B cell (primary cell): ENCODE data around the gene PEX14. TPM values are rescaled to one million over a fixed set of nuclear protein-coding genes. Genes with fewer than 3 reads are reported as not detected.

Experiments
- ATAC-seq: fragments of 200-7000 bp; cut with Tn5 transposase; one replicate; pipeline ENCODE4 v1.10.0; 2021; ENCODE audit warnings: low read depth, mild to moderate bottlenecking, moderate number of reproducible peaks, moderate library complexity
- CTCF ChIA-PET: fragments of 350-600 bp; sonication (Branson Sonifier 250); formaldehyde crosslinking; loops from one replicate; lab custom pipeline; 2021; ENCODE audit warnings: antibody characterized with exemption, inconsistent platforms; lab: Charles Lee
- POLR2A ChIA-PET: fragments of 350-600 bp; sonication (Branson Sonifier 250); formaldehyde crosslinking; loops from one replicate; lab custom pipeline; 2021; ENCODE audit warnings: antibody characterized with exemption; lab: Charles Lee
- DNase-seq: peaks from one replicate; pipeline ENCODE4 v3.0.0; 2013
- H2AFZ ChIP-seq: 2 replicates; pipeline ENCODE4 v1.6.1; 2012; ENCODE audit warnings: mild to moderate bottlenecking, low read depth, low read length; ENCODE audit not compliant: insufficient read depth, poor library complexity, severe bottlenecking
- H3K27ac ChIP-seq, 2 donors: 1 replicate in 1 of 2; 2 replicates in 1 of 2; pipeline ENCODE4 v1.5.1; 2012 to 2013; ENCODE audit warnings: low read length in 2 of 2, mild to moderate bottlenecking in 2 of 2, moderate library complexity in 1 of 2
- H3K27me3 ChIP-seq, 4 experiments: fragments of 200-600 bp in 1 of 4; sonication (generic) in 1 of 4; replicated peaks in 1 of 4; 1 replicate in 2 of 4; 2 replicates in 2 of 4; pipeline versions ENCODE4 v1.6.1 to v1.7.0; 2013 to 2016; ENCODE audit warnings: low read length in 3 of 4, mild to moderate bottlenecking in 2 of 4, mixed read lengths in 1 of 4, moderate library complexity in 1 of 4; ENCODE audit not compliant: insufficient read depth in 4 of 4, control insufficient read depth in 3 of 4; ENCODE audit errors: control extremely low read depth in 1 of 4
- H3K36me3 ChIP-seq, 2 experiments: replicated peaks in 1 of 2; 1 replicate in 1 of 2; 2 replicates in 1 of 2; pipeline versions ENCODE4 v1.6.1 to v1.7.1; 2013; ENCODE audit warnings: low read length in 1 of 2; ENCODE audit not compliant: insufficient read depth in 2 of 2, control insufficient read depth in 1 of 2; ENCODE audit errors: control extremely low read depth in 1 of 2, extremely low read depth in 1 of 2
- H3K4me1 ChIP-seq, 2 donors: fragments of 200-600 bp in 1 of 2; sonication (generic) in 1 of 2; 1 replicate in 1 of 2; 2 replicates in 1 of 2; pipeline versions ENCODE4 v1.5.1 to v1.6.1; 2013 to 2017; ENCODE audit warnings: low read length in 2 of 2; ENCODE audit not compliant: control insufficient read depth in 2 of 2, insufficient read depth in 2 of 2
- H3K4me2 ChIP-seq: replicated peaks from 2 replicates; pipeline ENCODE3; 2012; ENCODE audit warnings: mild to moderate bottlenecking, low read depth, low read length; ENCODE audit not compliant: poor library complexity, severe bottlenecking
- H3K4me3 ChIP-seq, 5 experiments: fragments of 200-600 bp in 1 of 5; sonication (generic) in 1 of 5; 1 replicate in 3 of 5; 2 replicates in 2 of 5; pipeline versions ENCODE4 v1.5.1 to v1.7.0; 2011 to 2016; ENCODE audit warnings: low read length in 4 of 5, mild to moderate bottlenecking in 4 of 5, low read depth in 2 of 5, control low read depth in 1 of 5, moderate library complexity in 1 of 5; ENCODE audit not compliant: insufficient read depth in 1 of 5; ENCODE audit errors: control extremely low read depth in 1 of 5, extremely low read depth in 1 of 5
- H3K79me2 ChIP-seq: fragments of 200-600 bp; sonication (generic); one replicate; pipeline ENCODE4 v1.6.0; 2016; ENCODE audit warnings: low read length; ENCODE audit not compliant: control insufficient read depth, insufficient read depth
- H3K9ac ChIP-seq: fragments of 200-600 bp; sonication (generic); 2 replicates; pipeline ENCODE4 v1.6.1; 2017; ENCODE audit warnings: mild to moderate bottlenecking, low read length, moderate library complexity
- H3K9me3 ChIP-seq, 3 donors: one replicate each; pipeline versions ENCODE4 v1.6.1 to v1.7.1; 2013; ENCODE audit warnings: low read length in 2 of 3; ENCODE audit not compliant: control insufficient read depth in 2 of 3, insufficient read depth in 1 of 3; ENCODE audit errors: control extremely low read depth in 1 of 3
- H4K20me1 ChIP-seq: 2 replicates; pipeline ENCODE4 v1.6.0; 2012; ENCODE audit warnings: mild to moderate bottlenecking, low read length; ENCODE audit not compliant: insufficient read depth, control insufficient read depth, poor library complexity, severe bottlenecking
- H3K27ac Mint-ChIP-seq: one replicate; pipeline ENCODE4 v1.8.0; 2021; ENCODE audit warnings: mixed read lengths
- H3K27me3 Mint-ChIP-seq: one replicate; pipeline ENCODE4 v1.8.0; 2021; ENCODE audit warnings: mixed read lengths
- H3K4me1 Mint-ChIP-seq: one replicate; pipeline ENCODE4 v1.8.0; 2021; ENCODE audit warnings: mixed read lengths
- H3K4me3 Mint-ChIP-seq: one replicate; pipeline ENCODE4 v1.8.0; 2021; ENCODE audit warnings: mixed read lengths
- H3K9me3 Mint-ChIP-seq: one replicate; pipeline ENCODE4 v1.8.0; 2022; ENCODE audit warnings: mixed read lengths; ENCODE audit not compliant: insufficient read depth
- EZH2 ChIP-seq: IDR thresholded peaks from 2 replicates; pipeline ENCODE4 v1.6.1; 2012; ENCODE audit warnings: borderline replicate concordance, low read depth, mild to moderate bottlenecking, moderate library complexity, low read length; ENCODE audit not compliant: insufficient read depth, poor library complexity, severe bottlenecking
- WGBS: methylation state at CpG from one replicate; pipeline ENCODE4 v1.1.5; 2013; ENCODE audit warnings: missing lambda C conversion rate; ENCODE audit not compliant: insufficient coverage; 5-methylcytosine and 5-hydroxymethylcytosine counted together
- intact Hi-C: fragments of 100-400 bp; cut with micrococcal nuclease; formaldehyde crosslinking; loops from one replicate; pipeline ENCODE4 v1.10.0; 2022
- polyA plus RNA-seq: library from polyadenylated mRNA; depleted of rRNA; stranded (reverse); fragments of >200 nt; gene quantifications from 2 replicates; pipeline ENCODE4 v1.2.3, GENCODE V29; 2012
- total RNA-seq, 2 donors: library from RNA; stranded (reverse); fragments of 120-200 nt in 1 of 2; gene quantifications; 1 replicate in 1 of 2; 2 replicates in 1 of 2; pipeline versions ENCODE4 v1.2.3 to v1.2.4, GENCODE V29; 2013 to 2022
- TF ChIP-seq, protein P1 (sequence below): fragments of 200-600 bp; IDR thresholded peaks from one replicate; pipeline ENCODE4 v1.8.0; 2022; ENCODE audit warnings: antibody characterized with exemption, mild to moderate bottlenecking

Gene PEX14
- total and polyA plus RNA-seq, 2 donors (not counting 1 experiment from before 2014, with no cell fraction given), result 14.1 to 19.3 TPM

DNA sequence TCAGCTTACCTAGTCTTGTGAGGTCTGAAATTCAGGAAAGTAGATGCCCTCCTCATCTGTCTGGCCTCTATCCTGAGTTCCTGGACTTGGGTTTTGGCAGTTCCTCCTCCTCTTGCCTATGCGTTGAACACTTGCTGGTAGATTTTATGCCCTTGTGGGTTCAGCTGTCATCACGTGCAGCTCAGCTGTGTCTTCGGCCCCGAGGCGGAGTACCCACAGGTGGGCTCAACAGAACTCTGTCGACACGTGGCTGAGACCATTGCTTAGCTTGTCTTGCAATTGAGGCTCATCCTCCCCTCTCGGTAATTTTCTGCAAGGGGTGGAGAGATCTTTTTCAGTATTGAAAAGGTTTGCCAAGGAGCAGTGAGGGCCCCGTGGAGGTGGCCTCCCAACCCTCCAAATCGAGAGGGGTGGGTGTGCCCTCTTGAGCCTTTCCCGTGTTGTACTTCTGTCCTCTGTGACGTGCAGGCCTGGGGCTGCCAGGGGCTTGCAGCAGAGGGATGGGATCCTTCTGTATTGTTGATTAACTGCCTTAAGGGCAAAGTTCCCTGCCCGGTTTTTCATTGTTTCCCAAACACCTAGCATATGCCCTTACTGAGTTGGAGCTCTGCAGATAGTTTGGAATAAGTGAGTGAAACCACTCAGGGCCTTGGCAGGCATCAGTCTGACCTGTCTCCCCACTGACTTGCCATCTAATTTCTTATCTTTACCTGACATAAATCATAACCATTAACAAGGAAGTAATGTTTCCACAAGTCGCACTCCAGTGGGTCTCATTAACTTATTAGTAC lies 41.6 kb upstream of the PEX14 start:
- 61% methylated on average over 11 of the region's 14 CpGs for WGBS
- ChIA-PET CTCF (interaction anchor here (0.6 to 1.7 kb wide), 4 partner anchors 23 to 75 kb away, joined by 3 to 4 read pairs (median 3); no protein-coding TSS in a partner anchor), POLR2A (no interaction called here)
- Histone ChIP-seq H3K9ac (no peak overlapping the region), H3K9me3 (peaks cover 0 to 3% (median 0%) of the 10 kb centered on the region in 3 donors), H3K79me2 (peaks cover 10% of the 10 kb centered on the region), H3K27me3 (no peaks in the 10 kb centered on the region), H3K4me2 (no peak overlapping the region), H2AFZ (peak overlapping the region; percentile 22), H3K4me3 (no peak overlapping the region), H3K4me1 (peaks cover 11 to 26% of the 10 kb centered on the region in 2 donors), H3K36me3 (no peaks in the 10 kb centered on the region), H3K27ac (no peak overlapping the region), H4K20me1 (no peaks in the 10 kb centered on the region)
- DNase-seq (no peak), ATAC-seq (no peak)
- peak overlapping the region; percentile 26 for H3K27ac Mint-ChIP-seq
- no peak overlapping the region for H3K4me3 Mint-ChIP-seq
- H3K9me3 Mint-ChIP-seq, result no peaks in the 10 kb centered on the region
- intact Hi-C loops, result no loop called here
- no peak for TF ChIP-seq EZH2
- TF ChIP-seq, protein P1, sequence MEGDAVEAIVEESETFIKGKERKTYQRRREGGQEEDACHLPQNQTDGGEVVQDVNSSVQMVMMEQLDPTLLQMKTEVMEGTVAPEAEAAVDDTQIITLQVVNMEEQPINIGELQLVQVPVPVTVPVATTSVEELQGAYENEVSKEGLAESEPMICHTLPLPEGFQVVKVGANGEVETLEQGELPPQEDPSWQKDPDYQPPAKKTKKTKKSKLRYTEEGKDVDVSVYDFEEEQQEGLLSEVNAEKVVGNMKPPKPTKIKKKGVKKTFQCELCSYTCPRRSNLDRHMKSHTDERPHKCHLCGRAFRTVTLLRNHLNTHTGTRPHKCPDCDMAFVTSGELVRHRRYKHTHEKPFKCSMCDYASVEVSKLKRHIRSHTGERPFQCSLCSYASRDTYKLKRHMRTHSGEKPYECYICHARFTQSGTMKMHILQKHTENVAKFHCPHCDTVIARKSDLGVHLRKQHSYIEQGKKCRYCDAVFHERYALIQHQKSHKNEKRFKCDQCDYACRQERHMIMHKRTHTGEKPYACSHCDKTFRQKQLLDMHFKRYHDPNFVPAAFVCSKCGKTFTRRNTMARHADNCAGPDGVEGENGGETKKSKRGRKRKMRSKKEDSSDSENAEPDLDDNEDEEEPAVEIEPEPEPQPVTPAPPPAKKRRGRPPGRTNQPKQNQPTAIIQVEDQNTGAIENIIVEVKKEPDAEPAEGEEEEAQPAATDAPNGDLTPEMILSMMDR, result no peak
- no peaks in the 10 kb centered on the region for H3K27me3 Mint-ChIP-seq
- H3K4me1 Mint-ChIP-seq, result peaks cover 27% of the 10 kb centered on the region

DNA sequence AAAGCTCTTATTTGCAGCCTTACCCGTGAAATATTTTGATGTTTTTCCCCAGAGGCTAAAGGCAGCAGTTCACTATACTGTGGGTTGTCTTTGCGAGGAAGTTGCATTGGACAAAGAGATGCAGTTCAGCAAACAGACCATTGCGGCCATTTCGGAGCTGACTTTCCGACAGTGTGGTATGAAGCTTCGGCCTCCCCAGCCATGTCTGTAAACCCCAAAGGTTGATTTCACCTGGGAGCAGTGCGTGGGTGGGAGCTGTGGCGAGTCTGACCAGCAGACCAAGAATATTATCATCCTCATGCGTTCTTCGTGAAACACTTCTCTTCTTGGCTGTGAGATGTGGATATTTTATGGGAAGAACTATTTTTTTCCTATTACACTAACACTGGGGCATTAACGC lies 41.0 kb upstream of the PEX14 start:
- ATAC-seq, result no peak
- Mint-ChIP-seq H3K27ac (peak overlapping the region; percentile 26), H3K4me1 (peaks cover 25% of the 10 kb centered on the region), H3K27me3 (no peaks in the 10 kb centered on the region), H3K9me3 (no peaks in the 10 kb centered on the region), H3K4me3 (no peak overlapping the region)
- TF ChIP-seq EZH2, result no peak
- TF ChIP-seq, protein P1, result no peak
- POLR2A ChIA-PET, result no interaction called here
- 66% methylated on average over 6 of the region's 11 CpGs for WGBS
- CTCF ChIA-PET, result interaction anchor here (0.9 to 1.7 kb wide), 3 partner anchors 61 to 74 kb away, joined by 3 to 4 read pairs (median 3); no protein-coding TSS in a partner anchor
- Histone ChIP-seq H3K79me2 (peaks cover 10% of the 10 kb centered on the region), H3K9me3 (peaks cover 0 to 3% (median 0%) of the 10 kb centered on the region in 3 donors), H3K4me1 (peaks cover 11 to 24% of the 10 kb centered on the region in 2 donors), H3K36me3 (no peaks in the 10 kb centered on the region), H3K4me3 (no peak overlapping the region), H4K20me1 (no peaks in the 10 kb centered on the region), H3K27ac (no peak overlapping the region), H2AFZ (peak overlapping the region; percentile 22), H3K27me3 (no peaks in the 10 kb centered on the region), H3K4me2 (no peak overlapping the region), H3K9ac (no peak overlapping the region)
- intact Hi-C loops, result no loop called here
- no peak for DNase-seq
